Naive thymus-derived CD4-positive, alpha-beta T cell (primary cell): ENCODE results near the gene ITGB2. TPM values are rescaled to one million over a fixed set of nuclear protein-coding genes. Genes with fewer than 3 reads are reported as not detected.

ENCODE experiments used
- ATAC-seq: fragments of 150-1000 bp; cut with Tn5 transposase; 2 replicates; pipeline ENCODE4 v1.10.0; 2021; ENCODE audit warnings: mild to moderate bottlenecking, moderate library complexity
- CTCF ChIA-PET: fragments of 350-600 bp; sonication (Branson Sonifier 250); formaldehyde crosslinking; loops from one replicate; lab custom pipeline; 2021; ENCODE audit warnings: antibody characterized with exemption; lab: Charles Lee
- POLR2A ChIA-PET: fragments of 350-600 bp; sonication (Branson Sonifier 250); formaldehyde crosslinking; loops from one replicate; lab custom pipeline; 2021; ENCODE audit warnings: antibody characterized with exemption, inconsistent platforms; lab: Charles Lee
- DNase-seq, 9 donors: peaks; one replicate each; pipeline versions ENCODE4 v3.0.0 to v3.0.0-alpha.2; 2020 to 2022; ENCODE audit warnings: mixed read lengths in 1 of 9
- H3K27ac ChIP-seq: one replicate; pipeline ENCODE4 v1.7.0; 2013; ENCODE audit warnings: mild to moderate bottlenecking, low read depth, low read length, moderate library complexity
- H3K27me3 ChIP-seq, 2 donors: one replicate each; pipeline ENCODE4 v1.7.0; 2013; ENCODE audit warnings: low read length in 2 of 2, mild to moderate bottlenecking in 2 of 2, moderate library complexity in 2 of 2; ENCODE audit not compliant: control insufficient read depth in 2 of 2, insufficient read depth in 2 of 2
- H3K36me3 ChIP-seq, 3 experiments: 1 replicate in 2 of 3; 2 replicates in 1 of 3; pipeline ENCODE4 v1.7.0; 2013; ENCODE audit warnings: low read length in 3 of 3, mild to moderate bottlenecking in 3 of 3, moderate library complexity in 1 of 3; ENCODE audit not compliant: insufficient read depth in 3 of 3, control insufficient read depth in 2 of 3
- H3K4me1 ChIP-seq, 2 donors: one replicate each; pipeline ENCODE4 v1.7.0; 2013; ENCODE audit warnings: low read length in 2 of 2, mild to moderate bottlenecking in 2 of 2, moderate library complexity in 1 of 2; ENCODE audit not compliant: control insufficient read depth in 2 of 2, insufficient read depth in 2 of 2
- H3K4me3 ChIP-seq: 2 replicates; pipeline ENCODE4 v1.7.0; 2013; ENCODE audit warnings: mild to moderate bottlenecking, low read length
- H3K9me3 ChIP-seq, 3 experiments: 1 replicate in 2 of 3; 2 replicates in 1 of 3; pipeline ENCODE4 v1.7.0; 2013; ENCODE audit warnings: low read length in 3 of 3; ENCODE audit not compliant: control insufficient read depth in 2 of 3
- H3K27ac Mint-ChIP-seq, 9 donors: one replicate each; pipeline ENCODE4 v1.8.0; 2020 to 2022; ENCODE audit warnings: mixed read lengths in 9 of 9, mild to moderate bottlenecking in 8 of 9, moderate library complexity in 5 of 9, inconsistent platforms in 2 of 9
- H3K27me3 Mint-ChIP-seq, 5 donors: one replicate each; pipeline ENCODE4 v1.8.0; 2021 to 2022; ENCODE audit warnings: mixed read lengths in 5 of 5, mild to moderate bottlenecking in 1 of 5
- H3K36me3 Mint-ChIP-seq, 5 donors: one replicate each; pipeline ENCODE4 v1.8.0; 2020 to 2022; ENCODE audit warnings: mixed read lengths in 5 of 5, mild to moderate bottlenecking in 3 of 5, inconsistent platforms in 1 of 5
- H3K4me1 Mint-ChIP-seq, 7 donors: one replicate each; pipeline ENCODE4 v1.8.0; 2020 to 2022; ENCODE audit warnings: mixed read lengths in 7 of 7, mild to moderate bottlenecking in 3 of 7, inconsistent platforms in 1 of 7
- H3K4me3 Mint-ChIP-seq, 10 donors: one replicate each; pipeline ENCODE4 v1.8.0; 2020 to 2022; ENCODE audit warnings: mild to moderate bottlenecking in 10 of 10, mixed read lengths in 10 of 10, moderate library complexity in 6 of 10, inconsistent platforms in 2 of 10
- H3K9me3 Mint-ChIP-seq, 11 donors: one replicate each; pipeline ENCODE4 v1.8.0; 2020 to 2022; ENCODE audit warnings: mixed read lengths in 11 of 11, mild to moderate bottlenecking in 4 of 11, inconsistent platforms in 1 of 11, moderate library complexity in 1 of 11
- intact Hi-C, 2 donors: fragments of 100-400 bp; cut with micrococcal nuclease; formaldehyde crosslinking; loops; one replicate each; pipeline ENCODE4 v1.15.1; 2023
- polyA plus RNA-seq, 2 donors: library from polyadenylated mRNA; unstranded; fragments of 300-500 nt; fragmentation: Illumina TruSeq; gene quantifications; one replicate each; pipeline ENCODE4 v1.2.3, GENCODE V29; 2021
- total RNA-seq, 6 experiments: library from RNA in 5 of 6; stranded (reverse) in 5 of 6; gene quantifications; 1 replicate in 5 of 6; 2 replicates in 1 of 6; pipeline ENCODE4 v1.2.3 and lab custom pipeline; 2021 to 2026

ITGB2 gene
- total and polyA plus RNA-seq, 7 experiments from 2014 or later, result 280 to 877 (median 459) TPM

- ChIA-PET CTCF (interaction anchor here (0.9 kb wide), 1 partner anchor 46 kb away, joined by 4 read pairs; no protein-coding TSS in a partner anchor), POLR2A (interaction anchor here (0.6 to 2.6 kb wide), 7 partner anchors 12 to 1156 kb away, joined by 4 to 10 read pairs (median 4); partner anchors contain the start of genes ITGB2 and UBE2G2)
- DNase-seq, result no peak
- ATAC-seq, result no peak
- peak overlapping the region; percentile 87 to 93 (median 89) for H3K4me3 Mint-ChIP-seq
- Histone ChIP-seq H3K27ac (peak overlapping the region; percentile 80), H3K27me3 (no peaks in the 10 kb centered on the region), H3K36me3 (peaks cover 0 to 11% (median 4%) of the 10 kb centered on the region in 3 experiments), H3K4me3 (peak overlapping the region; percentile 83), H3K4me1 (peaks cover 22 to 34% of the 10 kb centered on the region in 2 donors), H3K9me3 (no peaks in the 10 kb centered on the region)
- H3K27ac Mint-ChIP-seq, result peak overlapping the region; percentile 77 to 96 (median 87)
- intact Hi-C loops, result loop anchor here (1.0 to 10.0 kb wide), 3 partner anchors 12 to 924 kb away; partner anchors contain the start of gene TRAPPC10 (in 1 of the 2)
- H3K4me1 Mint-ChIP-seq, result peaks cover 30 to 52% (median 41%) of the 10 kb centered on the region in 7 donors
- H3K27me3 Mint-ChIP-seq, result no peaks in the 10 kb centered on the region
- no peaks in the 10 kb centered on the region for H3K9me3 Mint-ChIP-seq
- peaks cover 0 to 5% (median 0%) of the 10 kb centered on the region in 5 donors for H3K36me3 Mint-ChIP-seq
Measured at GRCh38 chr21:44938772-44939531, 18.3 kb upstream of the ITGB2 start.

- H3K4me1 ChIP-seq, result peaks cover 14 to 20% of the 10 kb centered on the region in 2 donors
- H3K27me3 ChIP-seq, result no peaks in the 10 kb centered on the region
- DNase-seq (no peak), ATAC-seq (no peak)
- Mint-ChIP-seq H3K27me3 (no peaks in the 10 kb centered on the region), H3K4me3 (no peak overlapping the region), H3K9me3 (no peaks in the 10 kb centered on the region), H3K27ac (no peak overlapping the region), H3K36me3 (peaks cover 0 to 2% (median 0%) of the 10 kb centered on the region in 5 donors), H3K4me1 (peaks cover 14 to 31% (median 21%) of the 10 kb centered on the region in 7 donors)
- no peak overlapping the region for H3K27ac ChIP-seq
- ChIA-PET CTCF (interaction anchor here (1.2 to 6.2 kb wide), 2 partner anchors 41 to 142 kb away, joined by 4 to 95 read pairs; no protein-coding TSS in a partner anchor), POLR2A (interaction anchor here (0.6 to 12.9 kb wide), 5 partner anchors 9 to 442 kb away, joined by 3 to 569 read pairs (median 4); partner anchors contain the start of gene ITGB2)
- no peaks in the 10 kb centered on the region for H3K36me3 ChIP-seq
- H3K9me3 ChIP-seq, result no peaks in the 10 kb centered on the region
- intact Hi-C loops, result loop anchor here in 1 of 2 donors (10.0 kb wide), 1 partner anchor 921 kb away; the partner anchor contains the start of gene TRAPPC10
- no peak overlapping the region for H3K4me3 ChIP-seq
Measured at GRCh38 chr21:44935533-44935927, 14.8 kb upstream of the ITGB2 start.

GRCh38 chr21:44934797-44935532 lies 14.3 kb upstream of the ITGB2 start:
- Mint-ChIP-seq H3K36me3 (peaks cover 0 to 2% (median 0%) of the 10 kb centered on the region in 5 donors), H3K4me1 (peaks cover 16 to 33% (median 22%) of the 10 kb centered on the region in 7 donors), H3K27me3 (no peaks in the 10 kb centered on the region), H3K9me3 (no peaks in the 10 kb centered on the region), H3K4me3 (peak overlapping the region in 2 of 10 donors; percentile 9 to 64), H3K27ac (no peak overlapping the region)
- ChIA-PET POLR2A (interaction anchor here (0.6 to 12.9 kb wide), 8 partner anchors 8 to 62 kb away, joined by 3 to 569 read pairs (median 4); partner anchors contain the start of gene ITGB2), CTCF (interaction anchor here (0.9 to 6.2 kb wide), 3 partner anchors 40 to 151 kb away, joined by 3 to 95 read pairs (median 3); no protein-coding TSS in a partner anchor)
- intact Hi-C loops, result loop anchor here in 1 of 2 donors (10.0 kb wide), 1 partner anchor 920 kb away; the partner anchor contains the start of gene TRAPPC10
- no peak for DNase-seq
- no peak overlapping the region for H3K4me3 ChIP-seq
- no peaks in the 10 kb centered on the region for H3K27me3 ChIP-seq
- no peak overlapping the region for H3K27ac ChIP-seq
- H3K9me3 ChIP-seq, result no peaks in the 10 kb centered on the region
- peaks cover 20 to 24% of the 10 kb centered on the region in 2 donors for H3K4me1 ChIP-seq
- H3K36me3 ChIP-seq, result no peaks in the 10 kb centered on the region
- ATAC-seq, result no peak

GRCh38 chr21:44934276-44934675 lies 13.6 kb upstream of the ITGB2 start:
- CTCF ChIA-PET, result interaction anchor here (0.9 to 6.2 kb wide), 4 partner anchors 23 to 151 kb away, joined by 3 to 95 read pairs (median 8); no protein-coding TSS in a partner anchor
- H3K4me3 Mint-ChIP-seq, result peak overlapping the region in 2 of 10 donors; percentile 64 to 96

GRCh38 chr21:44933918-44934260 lies 13.2 kb upstream of the ITGB2 start:
- DNase-seq, result no peak
- peaks cover 0 to 9% (median 0%) of the 10 kb centered on the region in 5 donors for H3K36me3 Mint-ChIP-seq
- intact Hi-C loops, result loop anchor here (2.0 to 10.0 kb wide), 2 partner anchors 133 to 919 kb away; partner anchors contain the start of genes TRAPPC10 (in 1 of the 2) and UBE2G2 (in 1 of the 2)
- ChIA-PET POLR2A (interaction anchor here (0.7 to 12.9 kb wide), 5 partner anchors 8 to 133 kb away, joined by 4 to 569 read pairs (median 6); partner anchors contain the start of genes ITGB2 and UBE2G2), CTCF (interaction anchor here (0.9 to 6.2 kb wide), 5 partner anchors 20 to 140 kb away, joined by 3 to 95 read pairs (median 14); no protein-coding TSS in a partner anchor)
- peaks cover 22 to 34% (median 26%) of the 10 kb centered on the region in 7 donors for H3K4me1 Mint-ChIP-seq
- H3K9me3 Mint-ChIP-seq, result no peaks in the 10 kb centered on the region
- Histone ChIP-seq H3K4me3 (no peak overlapping the region), H3K27me3 (no peaks in the 10 kb centered on the region), H3K4me1 (peaks cover 22 to 28% of the 10 kb centered on the region in 2 donors), H3K27ac (no peak overlapping the region), H3K9me3 (no peaks in the 10 kb centered on the region), H3K36me3 (no peaks in the 10 kb centered on the region)
- peak overlapping the region in 4 of 10 donors; percentile 17 to 96 (median 42) for H3K4me3 Mint-ChIP-seq
- H3K27me3 Mint-ChIP-seq, result no peaks in the 10 kb centered on the region
- no peak for ATAC-seq
- peak overlapping the region in 1 of 9 donors; percentile 77 for H3K27ac Mint-ChIP-seq

More at GRCh38 chr21:44934276-44934675, 13.6 kb upstream of the ITGB2 start:
- Histone ChIP-seq H3K27me3 (no peaks in the 10 kb centered on the region), H3K36me3 (no peaks in the 10 kb centered on the region), H3K27ac (no peak overlapping the region), H3K4me1 (peaks cover 20 to 28% of the 10 kb centered on the region in 2 donors), H3K9me3 (no peaks in the 10 kb centered on the region), H3K4me3 (no peak overlapping the region)
- POLR2A ChIA-PET, result interaction anchor here (0.7 to 12.9 kb wide), 6 partner anchors 8 to 133 kb away, joined by 3 to 569 read pairs (median 5); partner anchors contain the start of genes ITGB2 and UBE2G2
- intact Hi-C loops, result loop anchor here in 1 of 2 donors (10.0 kb wide), 1 partner anchor 919 kb away; the partner anchor contains the start of gene TRAPPC10
- Mint-ChIP-seq H3K9me3 (no peaks in the 10 kb centered on the region), H3K4me1 (peaks cover 22 to 34% (median 26%) of the 10 kb centered on the region in 7 donors), H3K27ac (no peak overlapping the region), H3K27me3 (no peaks in the 10 kb centered on the region), H3K36me3 (peaks cover 0 to 6% (median 0%) of the 10 kb centered on the region in 5 donors)
- ATAC-seq (no peak), DNase-seq (no peak)
